ENCODE measurements around the gene RHBDF1. TPM values are rescaled to one million over a fixed set of nuclear protein-coding genes. Genes with fewer than 3 reads are reported as not detected.

Gene RHBDF1
- total and polyA plus RNA-seq, 9 of the 15 experiments (the other 6 are each of a cell fraction or from before 2014, with no cell fraction given) = 1.0 to 8.2 (median 4.2) TPM

DNA sequence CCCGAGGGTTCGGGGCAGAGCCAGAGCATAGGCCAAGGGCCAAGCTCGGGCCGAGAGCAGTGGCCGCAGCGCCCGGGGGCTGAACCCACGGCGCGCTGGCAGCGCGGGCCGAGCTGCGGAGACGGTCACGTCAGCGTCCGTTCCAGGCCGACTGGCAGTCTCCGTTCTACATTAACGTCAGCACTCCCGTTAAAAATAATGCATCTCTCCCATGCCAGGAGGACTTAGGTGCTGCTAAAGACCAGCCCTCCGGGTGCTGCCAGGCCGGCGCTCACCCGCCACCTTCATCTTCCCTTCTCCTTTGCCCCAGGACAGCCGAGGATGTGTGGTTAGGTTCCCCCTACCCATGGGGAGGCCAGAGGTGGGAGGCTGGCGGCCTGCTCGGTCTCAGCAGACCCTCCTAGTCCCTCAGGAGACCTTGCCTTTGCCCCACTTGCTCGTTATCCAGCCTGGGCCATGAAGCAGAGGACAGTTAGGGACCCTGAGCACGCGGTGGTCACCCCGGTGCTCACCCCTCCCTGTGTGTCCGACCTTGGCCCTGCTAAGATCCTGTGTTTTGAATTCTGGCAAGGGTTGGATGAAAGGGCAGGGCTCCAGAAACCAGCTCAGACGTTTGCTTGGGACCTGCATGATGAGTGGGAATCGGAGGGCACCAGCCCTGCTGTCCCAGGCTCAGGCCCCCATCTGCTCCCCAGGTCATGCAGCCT lies 6.2 kb upstream of the RHBDF1 start (continued):
- TF ChIP-seq NR2C2 (CRISPR knock-in tag; IDR thresholded peaks at IDR 0.05) = no peak
- peak; percentile 24; the same call in 1 of the 2 replicates for TF ChIP-seq NR2C2 (tag; IDR thresholded peaks at IDR 0.05)
- TF ChIP-seq POLR2G (IDR thresholded peaks at IDR 0.05; ENCODE audit: low read depth, low read length) = peak; percentile 53
- TF ChIP-seq SMARCA5 (IDR thresholded peaks at IDR 0.05) = no peak
- TF ChIP-seq, protein P1, sequence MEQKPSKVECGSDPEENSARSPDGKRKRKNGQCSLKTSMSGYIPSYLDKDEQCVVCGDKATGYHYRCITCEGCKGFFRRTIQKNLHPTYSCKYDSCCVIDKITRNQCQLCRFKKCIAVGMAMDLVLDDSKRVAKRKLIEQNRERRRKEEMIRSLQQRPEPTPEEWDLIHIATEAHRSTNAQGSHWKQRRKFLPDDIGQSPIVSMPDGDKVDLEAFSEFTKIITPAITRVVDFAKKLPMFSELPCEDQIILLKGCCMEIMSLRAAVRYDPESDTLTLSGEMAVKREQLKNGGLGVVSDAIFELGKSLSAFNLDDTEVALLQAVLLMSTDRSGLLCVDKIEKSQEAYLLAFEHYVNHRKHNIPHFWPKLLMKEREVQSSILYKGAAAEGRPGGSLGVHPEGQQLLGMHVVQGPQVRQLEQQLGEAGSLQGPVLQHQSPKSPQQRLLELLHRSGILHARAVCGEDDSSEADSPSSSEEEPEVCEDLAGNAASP (IDR thresholded peaks at IDR 0.05) = no peak
- TF ChIP-seq ZNF184 (CRISPR knock-in tag; IDR thresholded peaks at IDR 0.05) = no peak
- TF ChIP-seq HMGN3 (IDR thresholded peaks at IDR 0.05; ENCODE audit: borderline replicate concordance, extremely low read depth, insufficient read length, low read depth, low read length) = peak; percentile 3
- no peak for TF ChIP-seq XRCC5 (IDR thresholded peaks at IDR 0.05; ENCODE audit: low read depth, low read length)
- 0 out of 2 replicates have a peak, but pooled peaks have one; percentile 60 for TF ChIP-seq FOXK1 (CRISPR knock-in tag; IDR thresholded peaks at IDR 0.05; ENCODE audit: borderline replicate concordance)
- no peak for TF ChIP-seq SREBF1 (IDR thresholded peaks at IDR 0.05; ENCODE audit: borderline replicate concordance, low read depth, low read length)
- no peak for TF ChIP-seq ELF1 (tag; IDR thresholded peaks at IDR 0.05)
- TF ChIP-seq CHD1 (IDR thresholded peaks at IDR 0.05; ENCODE audit: low read length) = peak; percentile 90
